ENCODE measurements around the gene COIL. TPM values are rescaled to one million over a fixed set of nuclear protein-coding genes. Genes with fewer than 3 reads are reported as not detected.

The COIL gene
- total RNA-seq, 4 donors from 2014 or later: 10.8 to 13.2 (median 11.4) TPM

- Histone ChIP-seq H3K4me1 (peaks cover 0 to 5% (median 0%) of the 10 kb centered on the region in 3 donors), H3K9me3 (peaks cover 0 to 14% (median 6%) of the 10 kb centered on the region in 3 donors), H3K4me3 (no peak overlapping the region), H3K27ac (no peak overlapping the region), H3K27me3 (no peaks in the 10 kb centered on the region), H3K36me3 (peaks cover 36 to 100% (median 49%) of the 10 kb centered on the region in 3 donors)
- TF ChIP-seq POLR2A (IDR thresholded peaks at IDR 0.05): no peak
- DNase-seq: no peak
- intact Hi-C loops (cut with DNase I): loop anchor here (10.0 kb wide), 1 partner anchor 54 kb away; no protein-coding TSS in a partner anchor
- WGBS, 2 donors: 66 to 71% methylated on average over 7 of the region's 7 CpGs
Observed at GRCh38 chr17:56890906-56891674, 69.8 kb downstream of the COIL start.

GRCh38 chr17:56890390-56890789 lies 70.5 kb downstream of the COIL start:
- intact Hi-C loops (cut with DNase I): loop anchor here (10.0 kb wide), 1 partner anchor 54 kb away; no protein-coding TSS in a partner anchor
- H3K9me3 ChIP-seq: peaks cover 0 to 14% (median 6%) of the 10 kb centered on the region in 3 donors

More at GRCh38 chr17:56890390-56890789, 70.5 kb downstream of the COIL start:
- H3K27me3 ChIP-seq: no peaks in the 10 kb centered on the region
- WGBS, 2 donors: 93% methylated on average over 3 of the region's 6 CpGs; no CpG with 5 or more reads in 1 of the 2 donors
- DNase-seq: no peak
- peaks cover 31 to 95% (median 49%) of the 10 kb centered on the region in 3 donors for H3K36me3 ChIP-seq
- TF ChIP-seq POLR2A (IDR thresholded peaks at IDR 0.05) (no peak), CTCF (IDR thresholded peaks at IDR 0.05) (no peak)
- peaks cover 0 to 5% (median 0%) of the 10 kb centered on the region in 3 donors for H3K4me1 ChIP-seq
- H3K4me3 ChIP-seq: no peak overlapping the region
- H3K27ac ChIP-seq: no peak overlapping the region

Other genes with a start within 250 kb of the COIL start
- gene C17orf67, start 127.1 kb downstream of the COIL start, total RNA-seq: 1 to 10 TPM in 1 of 4 donors, under 1 TPM in 3; 0.27 to 1.7 (median 0.53) TPM
- gene DGKE, start 126.9 kb downstream of the COIL start, total RNA-seq: 10 to 100 TPM in 1 of 4 donors, 1 to 10 TPM in 3; 1.7 to 10.7 (median 7.9) TPM
- 10 to 100 TPM; 25.4 to 38.6 (median 34.6) TPM for gene TRIM25, start 47.0 kb downstream of the COIL start, total RNA-seq
- 100 to 1,000 TPM in 1 of 4 donors, 10 to 100 TPM in 3; 53.0 to 129 (median 61.5) TPM for gene SCPEP1, start 17.1 kb upstream of the COIL start, total RNA-seq
- gene AKAP1, start 124.2 kb upstream of the COIL start, total RNA-seq: 10 to 100 TPM; 22.6 to 51.9 (median 33.3) TPM

All from esophagus squamous epithelium (tissue), 5 donors.